SU-DHL-6 (cell line): ENCODE data around the gene MAPKAPK2.

Source experiments
- H2AFZ ChIP-seq: fragments of 200-600 bp; sonication (generic); 2 replicates; pipeline ENCODE4 v1.6.1; 2014; ENCODE audit warnings: low read depth, mild to moderate bottlenecking, moderate library complexity, mixed read lengths, antibody characterized with exemption, low read length; ENCODE audit not compliant: severe bottlenecking
- H3F3A ChIP-seq: fragments of 200-600 bp; shearing (Covaris generic); 2 replicates; pipeline ENCODE4 v1.6.0; 2016; ENCODE audit warnings: antibody characterized with exemption, mild to moderate bottlenecking; ENCODE audit not compliant: insufficient read depth
- H3K27ac ChIP-seq: fragments of 200-600 bp; sonication (generic); 2 replicates; pipeline ENCODE4 v1.5.1; 2016; ENCODE audit warnings: low read depth, mild to moderate bottlenecking, low read length, moderate library complexity, mixed read lengths
- H3K27me3 ChIP-seq: fragments of 200-600 bp; sonication (generic), shearing (Covaris generic); 2 replicates; pipeline ENCODE4 v1.6.0; 2014; ENCODE audit warnings: mild to moderate bottlenecking, low read length
- H3K36me3 ChIP-seq: fragments of 200-600 bp; sonication (generic); 2 replicates; pipeline ENCODE4 v1.6.1; 2014; ENCODE audit warnings: mild to moderate bottlenecking, low read length, mixed read lengths
- H3K4me2 ChIP-seq: fragments of 300-600, 200-600 bp; shearing (Covaris generic), sonication (generic); 2 replicates; pipeline ENCODE4 v1.6.0; 2014; ENCODE audit warnings: low read length, low read depth, mild to moderate bottlenecking; ENCODE audit not compliant: poor library complexity, severe bottlenecking
- H3K4me3 ChIP-seq: fragments of 200-600 bp; sonication (generic); 2 replicates; pipeline ENCODE4 v1.5.1; 2014; ENCODE audit warnings: antibody characterized with exemption, low read length, mild to moderate bottlenecking, mixed read lengths; ENCODE audit not compliant: insufficient read depth, poor library complexity, severe bottlenecking
- H3K79me2 ChIP-seq: fragments of 200-600 bp; sonication (generic); 2 replicates; pipeline ENCODE4 v1.6.1; 2014; ENCODE audit warnings: mild to moderate bottlenecking, low read length, moderate library complexity; ENCODE audit not compliant: insufficient read depth
- H3K9ac ChIP-seq: fragments of 200-600 bp; sonication (generic); 2 replicates; pipeline ENCODE4 v1.7.0; 2014; ENCODE audit warnings: mild to moderate bottlenecking, low read length
- H3K9me2 ChIP-seq: fragments of 200-600 bp; sonication (generic); replicated peaks from 2 replicates; pipeline ENCODE4 v1.6.1; 2014; ENCODE audit warnings: low read length; ENCODE audit not compliant: insufficient read depth
- H3K9me3 ChIP-seq: fragments of 200-600 bp; sonication (generic); 2 replicates; pipeline ENCODE4 v1.6.1; 2014; ENCODE audit warnings: low read length, mixed read lengths; ENCODE audit not compliant: insufficient read depth
- H4K20me1 ChIP-seq: fragments of 200-600 bp; sonication (generic); 2 replicates; pipeline ENCODE4 v1.6.1; 2014; ENCODE audit warnings: low read depth, mild to moderate bottlenecking, antibody characterized with exemption, low read length, moderate library complexity, mixed read lengths
- CTCF ChIP-seq: fragments of 200-600 bp; sonication (generic); IDR thresholded peaks from one replicate; pipeline ENCODE4 v1.5.1; 2017; ENCODE audit warnings: antibody characterized with exemption, mild to moderate bottlenecking, low read length, moderate library complexity; ENCODE audit not compliant: insufficient read depth, poor library complexity, severe bottlenecking
- EZH2phosphoT487 ChIP-seq: fragments of 200-600 bp; sonication (generic), shearing (Covaris generic); conservative IDR thresholded peaks from 2 replicates; pipeline ENCODE4 v1.6.1; 2018; ENCODE audit warnings: mild to moderate bottlenecking, antibody characterized with exemption, low read length, moderate library complexity, mixed read lengths

Gene MAPKAPK2

GRCh38 chr1:206660136-206660535 lies 24.6 kb upstream of the MAPKAPK2 start:
- Histone ChIP-seq H2AFZ (no peak overlapping the region), H3K27me3 (no peaks in the 10 kb centered on the region)
- TF ChIP-seq EZH2phosphoT487 (no peak), CTCF (no peak)

GRCh38 chr1:206661161-206661820 lies 23.4 kb upstream of the MAPKAPK2 start:
- Histone ChIP-seq H3K4me3 (no peak overlapping the region), H3K4me2 (no peak overlapping the region), H2AFZ (no peak overlapping the region), H4K20me1 (no peaks in the 10 kb centered on the region), H3K27me3 (no peaks in the 10 kb centered on the region), H3K36me3 (no peaks in the 10 kb centered on the region), H3K9ac (no peak overlapping the region), H3K9me2 (no peaks in the 10 kb centered on the region), H3K79me2 (no peaks in the 10 kb centered on the region), H3K27ac (no peak overlapping the region), H3K9me3 (no peaks in the 10 kb centered on the region), H3F3A (no peaks in the 10 kb centered on the region)
- TF ChIP-seq EZH2phosphoT487 (no peak), CTCF (no peak)

More at GRCh38 chr1:206660136-206660535, 24.6 kb upstream of the MAPKAPK2 start:
- Histone ChIP-seq H3K79me2 (no peaks in the 10 kb centered on the region), H3K36me3 (no peaks in the 10 kb centered on the region), H3K9me2 (no peaks in the 10 kb centered on the region), H3K4me3 (no peak overlapping the region), H4K20me1 (no peaks in the 10 kb centered on the region), H3K4me2 (no peak overlapping the region), H3K9ac (no peak overlapping the region), H3K27ac (no peak overlapping the region), H3F3A (no peaks in the 10 kb centered on the region), H3K9me3 (no peaks in the 10 kb centered on the region)

GRCh38 chr1:206662396-206663092 lies 22.2 kb upstream of the MAPKAPK2 start:
- Histone ChIP-seq H3K27me3 (no peaks in the 10 kb centered on the region), H3K27ac (no peak overlapping the region), H3K9ac (no peak overlapping the region), H3K4me3 (no peak overlapping the region), H4K20me1 (no peaks in the 10 kb centered on the region), H3K79me2 (no peaks in the 10 kb centered on the region), H3F3A (no peaks in the 10 kb centered on the region), H3K36me3 (no peaks in the 10 kb centered on the region), H3K9me2 (no peaks in the 10 kb centered on the region), H3K9me3 (no peaks in the 10 kb centered on the region), H2AFZ (no peak overlapping the region), H3K4me2 (no peak overlapping the region)
- TF ChIP-seq EZH2phosphoT487 (no peak), CTCF (no peak)
